Suprapubic skin (tissue), 4 donors: Measurements from ENCODE around the gene C3. TPM values are rescaled to one million over a fixed set of nuclear protein-coding genes. Genes with fewer than 3 reads are reported as not detected.

Source experiments
- DNase-seq, 2 donors: peaks; one replicate each; pipeline ENCODE4 v3.0.0-alpha.2; 2019; ENCODE audit warnings: low spot score in 2 of 2
- H3K27ac ChIP-seq: fragments of 200-600 bp; sonication (generic); one replicate; pipeline ENCODE4 v1.5.1; 2019
- H3K27me3 ChIP-seq: fragments of 200-600 bp; sonication (generic); one replicate; pipeline ENCODE4 v1.5.1; 2019
- H3K36me3 ChIP-seq: fragments of 200-600 bp; sonication (generic); one replicate; pipeline ENCODE4 v1.5.1; 2019
- H3K4me1 ChIP-seq: fragments of 200-600 bp; sonication (generic); one replicate; pipeline ENCODE4 v1.5.1; 2019
- H3K4me3 ChIP-seq: fragments of 200-600 bp; sonication (generic); one replicate; pipeline ENCODE4 v1.5.1; 2019; ENCODE audit warnings: mild to moderate bottlenecking
- H3K9me3 ChIP-seq: fragments of 200-600 bp; sonication (generic); one replicate; pipeline ENCODE4 v1.5.1; 2019
- EP300 ChIP-seq: sonication (generic); formaldehyde crosslinking; IDR thresholded peaks from one replicate; pipeline ENCODE4 v1.6.1; 2017; ENCODE audit warnings: antibody characterized with exemption
- POLR2A ChIP-seq, 2 donors: fragments of 450-650 bp; IDR thresholded peaks; one replicate each; pipeline ENCODE4 v1.6.1; 2017; ENCODE audit warnings: antibody characterized with exemption in 2 of 2, mild to moderate bottlenecking in 2 of 2, moderate library complexity in 2 of 2
- POLR2AphosphoS5 ChIP-seq, 3 donors: sonication (generic); formaldehyde crosslinking; IDR thresholded peaks; one replicate each; pipeline ENCODE4 v1.6.1; 2017; ENCODE audit warnings: antibody characterized with exemption in 3 of 3
- WGBS: methylation state at CpG from one replicate; pipeline ENCODE4 v1.1.5; 2018; 5-methylcytosine and 5-hydroxymethylcytosine counted together
- total RNA-seq, 4 donors: library from RNA; depleted of rRNA; stranded (reverse); fragments of >200 nt; gene quantifications; one replicate each; pipeline ENCODE4 v1.1.0, GENCODE V29; 2016
- TF ChIP-seq, protein P1 (sequence below), 2 donors: fragments of 200-600 bp in 1 of 2; fragments of 450-650 bp in 1 of 2; sonication (generic) in 1 of 2; IDR thresholded peaks; one replicate each; pipeline ENCODE4 v1.5.1; 2016 to 2019; ENCODE audit warnings: antibody characterized with exemption in 2 of 2, mild to moderate bottlenecking in 1 of 2, moderate library complexity in 1 of 2

Gene C3
- total RNA-seq, 4 donors from 2014 or later: 55.3 to 109 (median 86.8) TPM

DNA sequence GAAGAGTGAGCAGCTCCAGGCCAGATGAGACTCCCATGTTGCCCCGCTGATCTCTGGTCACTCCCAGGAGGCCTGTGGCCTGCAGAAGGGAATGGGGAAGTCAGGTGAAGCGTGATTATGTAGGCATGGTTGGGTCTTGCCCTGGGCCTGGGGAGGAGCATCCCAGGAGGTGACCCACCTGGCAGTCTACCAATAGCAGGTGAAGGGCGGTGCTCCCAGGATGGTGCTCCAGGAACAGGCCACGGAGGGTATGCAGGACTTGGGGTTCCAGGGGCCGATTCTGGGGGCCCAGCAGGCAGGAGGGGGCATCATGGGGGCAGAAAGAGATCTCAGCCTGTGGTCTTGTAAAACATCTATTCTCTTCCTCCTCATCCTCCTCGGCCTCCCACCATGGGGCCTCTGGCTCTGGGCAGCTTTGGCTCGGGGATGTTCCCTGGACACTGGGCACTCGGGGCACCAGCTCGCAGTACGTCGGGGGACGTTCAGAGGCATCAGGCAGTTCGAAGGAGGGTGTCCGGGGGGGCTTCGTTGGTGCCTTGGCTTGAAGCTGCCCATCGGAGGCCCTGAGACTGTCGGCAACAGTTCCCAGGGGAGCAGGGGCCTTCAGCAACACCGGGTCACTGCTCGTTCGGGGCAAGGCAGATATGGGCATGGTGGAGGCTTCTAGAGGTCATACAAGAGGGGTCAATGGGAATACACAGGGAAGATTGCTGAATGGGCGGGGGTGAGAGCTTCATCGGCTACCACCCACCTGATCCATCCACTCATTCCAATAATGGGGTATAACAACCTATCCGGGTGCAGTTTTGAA is 34.4 kb upstream of the C3 start:
- WGBS: 92% methylated on average over 21 of the region's 23 CpGs
- no peak overlapping the region for H3K4me3 ChIP-seq
- H3K27ac ChIP-seq: no peak overlapping the region
- TF ChIP-seq POLR2AphosphoS5 (IDR thresholded peaks at IDR 0.05): no peak
- TF ChIP-seq, protein P1, sequence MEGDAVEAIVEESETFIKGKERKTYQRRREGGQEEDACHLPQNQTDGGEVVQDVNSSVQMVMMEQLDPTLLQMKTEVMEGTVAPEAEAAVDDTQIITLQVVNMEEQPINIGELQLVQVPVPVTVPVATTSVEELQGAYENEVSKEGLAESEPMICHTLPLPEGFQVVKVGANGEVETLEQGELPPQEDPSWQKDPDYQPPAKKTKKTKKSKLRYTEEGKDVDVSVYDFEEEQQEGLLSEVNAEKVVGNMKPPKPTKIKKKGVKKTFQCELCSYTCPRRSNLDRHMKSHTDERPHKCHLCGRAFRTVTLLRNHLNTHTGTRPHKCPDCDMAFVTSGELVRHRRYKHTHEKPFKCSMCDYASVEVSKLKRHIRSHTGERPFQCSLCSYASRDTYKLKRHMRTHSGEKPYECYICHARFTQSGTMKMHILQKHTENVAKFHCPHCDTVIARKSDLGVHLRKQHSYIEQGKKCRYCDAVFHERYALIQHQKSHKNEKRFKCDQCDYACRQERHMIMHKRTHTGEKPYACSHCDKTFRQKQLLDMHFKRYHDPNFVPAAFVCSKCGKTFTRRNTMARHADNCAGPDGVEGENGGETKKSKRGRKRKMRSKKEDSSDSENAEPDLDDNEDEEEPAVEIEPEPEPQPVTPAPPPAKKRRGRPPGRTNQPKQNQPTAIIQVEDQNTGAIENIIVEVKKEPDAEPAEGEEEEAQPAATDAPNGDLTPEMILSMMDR (IDR thresholded peaks at IDR 0.05): no peak
- TF ChIP-seq POLR2A (IDR thresholded peaks at IDR 0.05): no peak
- TF ChIP-seq EP300: no peak
- DNase-seq: no peak
- no peaks in the 10 kb centered on the region for H3K27me3 ChIP-seq
- peaks cover 21% of the 10 kb centered on the region for H3K4me1 ChIP-seq
- H3K9me3 ChIP-seq: no peaks in the 10 kb centered on the region
- H3K36me3 ChIP-seq: peaks cover 49% of the 10 kb centered on the region

DNA sequence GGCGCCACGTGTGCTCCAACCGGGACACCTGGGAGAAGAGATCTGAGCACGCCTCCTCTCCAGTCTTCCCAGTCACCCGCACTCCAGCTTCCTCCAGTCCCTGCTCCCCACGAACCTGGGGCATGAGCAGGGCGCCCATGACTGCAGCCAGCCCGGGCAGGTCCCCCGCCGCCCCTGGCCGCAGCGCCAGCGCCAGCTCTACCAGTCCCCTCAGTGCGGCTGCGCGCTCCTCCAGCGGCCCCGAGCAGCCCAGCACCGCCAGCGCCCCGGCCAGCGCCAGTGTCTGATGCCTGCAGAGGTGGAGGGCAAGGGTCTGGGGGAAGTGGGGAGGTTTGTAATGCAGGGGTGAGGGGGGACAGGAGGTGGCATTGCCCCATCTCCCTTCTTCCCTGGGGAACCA is 33.7 kb upstream of the C3 start:
- no peak for TF ChIP-seq POLR2AphosphoS5 (IDR thresholded peaks at IDR 0.05)
- no peak for TF ChIP-seq POLR2A (IDR thresholded peaks at IDR 0.05)
- TF ChIP-seq, protein P1 (IDR thresholded peaks at IDR 0.05): no peak
- TF ChIP-seq EP300: no peak
- Histone ChIP-seq H3K27ac (no peak overlapping the region), H3K27me3 (no peaks in the 10 kb centered on the region), H3K9me3 (no peaks in the 10 kb centered on the region), H3K36me3 (peaks cover 54% of the 10 kb centered on the region), H3K4me1 (peaks cover 26% of the 10 kb centered on the region), H3K4me3 (no peak overlapping the region)
- no peak for DNase-seq
- WGBS: 96% methylated on average over 21 of the region's 22 CpGs

DNA sequence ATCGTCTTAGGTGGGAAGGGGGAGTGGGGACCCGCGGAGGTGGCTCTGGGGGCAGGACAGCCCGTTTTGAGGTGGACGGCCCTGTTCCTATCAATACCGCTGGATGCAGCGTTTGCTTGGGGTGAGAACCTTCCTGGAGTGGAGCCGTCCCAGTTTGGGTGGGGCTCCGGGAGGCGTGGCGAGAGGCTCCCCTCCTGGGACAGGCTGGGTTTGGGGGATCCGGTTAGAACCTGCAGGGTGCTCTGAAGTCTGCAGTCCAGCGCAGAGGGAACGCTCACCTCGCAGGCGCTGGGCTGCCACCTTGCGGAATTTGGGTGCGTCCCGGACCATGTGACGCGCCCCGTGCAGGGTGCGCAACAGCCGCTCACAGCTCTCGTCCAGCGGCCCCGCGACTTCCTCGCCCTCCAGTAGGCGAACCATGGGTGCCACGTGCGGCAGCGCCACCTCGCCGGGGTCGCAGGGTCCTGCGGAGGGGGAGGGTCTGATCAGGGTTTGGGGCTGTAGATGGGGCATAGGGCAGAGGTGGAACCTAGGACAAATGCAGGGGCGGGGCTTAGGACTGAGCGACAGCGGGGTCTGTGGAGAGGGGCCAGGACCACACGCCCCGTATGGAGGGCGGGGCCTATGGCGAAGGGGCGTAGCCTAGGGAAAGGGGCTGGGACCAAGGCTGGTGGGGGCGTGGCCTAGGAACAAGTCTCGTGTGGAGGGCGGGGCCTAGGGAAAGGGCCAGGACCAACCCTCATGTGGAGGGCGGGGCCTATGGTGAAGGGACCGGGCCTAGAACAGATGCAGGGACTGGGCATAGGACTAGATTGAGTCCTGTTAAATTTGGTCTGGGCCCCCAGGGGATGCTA is 33.0 kb upstream of the C3 start:
- no peaks in the 10 kb centered on the region for H3K27me3 ChIP-seq
- DNase-seq: peak; percentile 88 to 93
- peak overlapping the region; percentile 38 for H3K4me3 ChIP-seq
- H3K9me3 ChIP-seq: no peaks in the 10 kb centered on the region
- peak overlapping the region; percentile 64 for H3K27ac ChIP-seq
- peaks cover 53% of the 10 kb centered on the region for H3K36me3 ChIP-seq
- TF ChIP-seq EP300 (no peak), POLR2AphosphoS5 (IDR thresholded peaks at IDR 0.05) (peak in 2 of 3 donors; percentile 18 to 59), POLR2A (IDR thresholded peaks at IDR 0.05) (no peak)
- TF ChIP-seq, protein P1 (IDR thresholded peaks at IDR 0.05): peak; percentile 9 to 45
- peaks cover 26% of the 10 kb centered on the region for H3K4me1 ChIP-seq
- whole genome bisulfite sequencing: 14% methylated on average over 37 of the region's 50 CpGs

DNA sequence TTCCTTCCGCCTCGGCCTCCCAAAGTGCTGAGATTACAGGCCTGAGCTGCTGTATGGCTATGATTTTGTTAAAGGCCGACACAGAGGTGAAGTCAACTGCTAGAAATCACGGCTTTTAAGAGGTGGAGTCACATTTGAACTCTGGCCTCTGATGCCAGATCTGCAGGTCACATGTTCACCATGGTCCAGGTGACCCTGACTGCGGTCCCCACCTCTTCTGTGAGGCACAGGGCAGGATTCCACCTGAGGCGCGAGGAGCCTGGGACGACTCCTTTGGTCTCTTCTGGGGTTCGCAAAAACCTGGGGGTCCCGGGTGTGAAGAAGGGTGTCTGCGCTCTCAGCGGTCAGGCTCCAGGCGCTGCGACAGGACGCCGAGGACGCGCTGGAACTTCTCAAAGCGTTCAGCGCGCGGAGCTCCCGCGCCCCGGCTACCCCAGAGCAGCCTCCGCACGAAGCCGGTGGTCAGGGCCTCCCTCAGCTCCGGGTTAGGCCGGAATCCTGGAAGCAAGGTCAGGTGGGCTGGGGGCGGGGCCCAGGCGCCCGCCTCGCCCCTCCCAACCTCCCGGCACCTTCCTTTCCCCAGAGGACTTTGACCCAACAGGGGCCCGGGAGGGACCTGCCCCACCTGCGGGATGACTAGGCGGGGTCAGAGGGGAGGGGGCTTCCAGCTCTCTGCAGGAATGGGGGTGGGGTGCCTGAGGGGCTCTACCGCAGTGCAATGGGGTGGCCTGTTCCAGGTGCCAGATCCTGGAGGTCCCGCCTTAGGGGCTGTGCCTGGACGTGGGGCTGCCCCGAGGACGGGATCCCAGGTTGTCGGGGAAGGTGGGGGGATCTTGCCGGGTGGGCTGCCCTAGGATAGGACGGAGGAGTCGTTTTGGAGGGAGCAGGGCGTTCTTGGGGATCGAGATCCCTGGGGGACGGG is 32.1 kb upstream of the C3 start:
- Histone ChIP-seq H3K4me1 (peaks cover 26% of the 10 kb centered on the region), H3K9me3 (no peaks in the 10 kb centered on the region), H3K4me3 (peak overlapping the region; percentile 38), H3K27me3 (no peaks in the 10 kb centered on the region), H3K27ac (no peak overlapping the region), H3K36me3 (peaks cover 60% of the 10 kb centered on the region)
- no peak for TF ChIP-seq POLR2A (IDR thresholded peaks at IDR 0.05)
- TF ChIP-seq EP300: no peak
- TF ChIP-seq POLR2AphosphoS5 (IDR thresholded peaks at IDR 0.05): no peak
- TF ChIP-seq, protein P1 (IDR thresholded peaks at IDR 0.05): no peak
- DNase-seq: no peak
- 68% methylated on average over 22 of the region's 50 CpGs for WGBS
